HG03280 (cell line): ENCODE data around the gene C14orf119.

ENCODE experiments used
- ATAC-seq: cut with Tn5 transposase; IDR thresholded peaks from one replicate; pipeline ENCODE4 v1.9.1; 2021; ENCODE audit warnings: mild to moderate bottlenecking, moderate library complexity; ENCODE audit not compliant: unreplicated experiment

The C14orf119 gene

GRCh38 chr14:23086565-23086964 is 8.7 kb upstream of the C14orf119 start:
- no peak for ATAC-seq

- ATAC-seq, result no peak
Observed at GRCh38 chr14:23089498-23090253, 5.6 kb upstream of the C14orf119 start.

GRCh38 chr14:23090254-23090636 is 5.1 kb upstream of the C14orf119 start:
- no peak for ATAC-seq

GRCh38 chr14:23091294-23092225 is 3.7 kb upstream of the C14orf119 start:
- no peak for ATAC-seq

GRCh38 chr14:23093104-23093503 is 2.2 kb upstream of the C14orf119 start:
- no peak for ATAC-seq

- ATAC-seq, result no peak
Observed at GRCh38 chr14:23093526-23093925, 1.8 kb upstream of the C14orf119 start.

GRCh38 chr14:23093991-23094665 is 1.2 kb upstream of the C14orf119 start:
- ATAC-seq, result no peak

- peak; percentile 37 for ATAC-seq
Observed at GRCh38 chr14:23094666-23095195, 574 bp upstream of the C14orf119 start, which contains the start of gene ACIN1. Gene ACIN1, minus strand, starts transcription at chr14:23095136. Its CDS starts 24 bp downstream, at chr14:23095112.

GRCh38 chr14:23097786-23098185 is 2.5 kb downstream of the C14orf119 start:
- ATAC-seq, result no peak

GRCh38 chr14:23099212-23099861 is 4.0 kb downstream of the C14orf119 start:
- ATAC-seq, result no peak

- ATAC-seq, result no peak
Observed at GRCh38 chr14:23101213-23101970, 6.1 kb downstream of the C14orf119 start.

- no peak for ATAC-seq
Observed at GRCh38 chr14:23101986-23102625, 6.8 kb downstream of the C14orf119 start.

GRCh38 chr14:23102801-23103200 is 7.5 kb downstream of the C14orf119 start:
- ATAC-seq, result no peak

- no peak for ATAC-seq
Observed at GRCh38 chr14:23103581-23103980, 8.3 kb downstream of the C14orf119 start.

GRCh38 chr14:23104070-23104590 is 8.8 kb downstream of the C14orf119 start:
- ATAC-seq, result no peak

- ATAC-seq, result no peak
Observed at GRCh38 chr14:23104591-23105347, 9.5 kb downstream of the C14orf119 start, which contains the start of gene CIROP. Gene CIROP, minus strand, starts transcription at chr14:23104989. Its CDS starts 69 bp downstream, at chr14:23104920.

GRCh38 chr14:23105348-23105824 is 10.1 kb downstream of the C14orf119 start:
- no peak for ATAC-seq

- ATAC-seq, result no peak
Observed at GRCh38 chr14:23106747-23107045, 11.4 kb downstream of the C14orf119 start.
